ENCODE results near the gene KLF13.

KLF13 gene

DNA sequence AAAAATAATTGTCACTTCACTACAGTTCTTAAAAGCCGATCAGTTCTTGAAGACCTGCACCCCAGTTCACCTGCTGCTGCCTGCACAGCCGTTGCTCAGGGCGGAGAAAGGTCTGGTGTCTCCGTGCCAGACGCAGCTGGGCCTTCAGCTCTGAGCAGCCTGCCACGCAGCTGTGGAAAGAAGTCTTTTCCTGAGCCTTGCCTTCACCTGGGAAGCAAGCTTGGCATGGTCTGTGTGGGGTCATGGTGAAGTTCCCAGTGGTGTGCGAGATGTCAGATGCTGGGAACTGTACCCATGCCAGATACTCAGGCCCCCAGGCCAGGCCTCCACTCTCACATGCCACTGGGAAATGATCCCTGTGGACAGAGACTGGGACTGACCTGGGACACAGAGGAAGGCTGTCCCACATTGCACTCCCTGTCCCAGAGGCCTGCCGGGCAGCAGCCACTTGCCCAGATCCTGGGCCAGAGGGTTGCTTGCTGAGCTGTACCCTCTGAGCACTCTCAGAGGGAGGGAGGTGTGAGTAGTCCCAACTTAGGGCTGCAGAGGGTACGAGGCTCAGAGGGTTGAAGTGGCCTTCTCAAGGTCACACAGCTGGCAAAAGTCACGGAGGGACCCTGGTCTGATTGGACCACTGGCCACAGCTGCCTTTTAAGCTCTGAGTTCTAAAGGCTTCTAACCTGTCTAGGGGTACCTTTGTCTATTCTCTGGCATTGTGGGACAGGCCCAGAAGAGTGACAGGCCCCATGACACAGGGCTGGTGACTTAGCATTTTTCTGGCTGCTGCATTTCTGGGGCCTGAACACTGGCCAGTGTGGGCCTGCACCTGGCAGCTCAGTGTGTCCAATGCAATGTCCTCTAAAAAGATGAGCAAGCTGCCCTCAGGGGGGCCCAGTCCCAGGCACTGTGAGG is 55.4 kb downstream of the KLF13 start:
- DNase-seq (ENCODE audit: low spot score), result peak; percentile 36

DNA sequence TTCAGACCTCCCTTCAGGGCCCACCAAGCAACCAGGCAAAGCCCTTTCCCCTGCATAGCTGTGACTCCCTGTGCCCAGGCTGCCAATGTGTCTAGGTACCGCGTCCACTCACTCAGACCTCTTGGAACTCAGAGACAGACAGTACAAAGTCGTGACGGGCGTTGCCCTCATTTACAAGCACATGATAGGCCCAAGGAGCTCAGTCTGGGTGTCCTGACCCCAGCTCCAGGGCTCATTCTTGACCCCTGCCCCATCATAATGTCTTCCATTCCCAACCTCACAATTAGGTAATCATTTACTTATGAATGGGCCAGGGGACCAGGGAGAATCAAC is 56.0 kb downstream of the KLF13 start:
- no peak for DNase-seq (ENCODE audit: low spot score)

DNA sequence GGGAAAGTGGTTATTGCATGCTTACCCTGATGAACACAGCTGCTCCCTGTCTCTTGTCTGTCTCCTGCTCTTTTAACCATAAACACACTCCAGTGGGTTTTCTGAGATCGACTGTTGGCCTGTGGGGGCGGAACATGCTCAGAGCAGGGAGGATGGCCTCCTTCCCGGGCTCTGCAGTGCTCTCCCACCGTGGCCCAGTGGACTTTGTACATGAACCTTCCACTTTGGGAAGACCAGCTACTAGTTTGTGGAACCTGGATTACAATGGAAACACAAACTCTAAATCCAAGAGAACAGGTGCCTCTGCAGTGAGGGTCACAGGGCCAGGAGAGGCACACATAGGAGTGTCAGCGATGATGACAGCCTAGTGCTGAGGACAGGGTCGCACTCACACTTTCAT is 56.5 kb downstream of the KLF13 start:
- no peak for DNase-seq (ENCODE audit: low spot score)

DNA sequence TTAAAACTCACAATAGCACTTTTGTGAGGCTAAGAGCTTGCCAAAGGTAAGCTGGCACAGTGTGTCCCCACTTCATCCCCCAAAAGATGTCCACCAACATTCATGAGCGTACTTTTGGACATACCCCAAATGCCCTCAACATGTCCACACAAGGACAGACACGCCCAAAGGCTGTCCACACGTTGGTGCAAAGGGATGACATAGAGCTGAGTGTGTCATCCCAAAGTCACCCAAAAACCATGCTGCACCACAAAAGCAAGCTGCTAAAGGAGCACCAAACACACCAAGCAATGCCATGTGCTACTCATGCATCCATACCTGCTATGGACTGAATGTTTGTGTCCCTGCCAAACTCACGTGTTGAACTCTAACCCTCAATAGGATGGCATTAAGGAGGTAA is 57.9 kb downstream of the KLF13 start:
- DNase-seq (ENCODE audit: low spot score), result no peak

DNA sequence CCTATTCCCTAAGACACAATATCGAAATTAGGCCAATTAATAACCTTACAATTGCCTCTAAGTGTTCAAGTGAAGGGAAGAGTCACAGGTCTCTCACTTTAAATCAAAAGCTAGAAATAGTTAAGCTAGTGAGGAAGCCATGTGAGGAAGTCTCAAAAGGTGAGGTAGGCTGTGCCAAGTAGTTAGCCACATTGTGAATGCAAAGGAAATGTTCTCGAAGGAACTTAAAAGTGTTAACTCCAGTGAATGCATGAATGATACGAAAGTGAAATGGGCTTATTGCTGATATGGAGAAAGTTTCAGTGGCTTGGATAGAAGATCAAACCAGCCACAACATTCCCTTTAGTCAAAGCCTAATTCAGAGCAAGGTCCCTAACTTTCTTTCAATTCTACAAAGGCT is 59.1 kb downstream of the KLF13 start:
- DNase-seq (ENCODE audit: low spot score), result no peak

DNA sequence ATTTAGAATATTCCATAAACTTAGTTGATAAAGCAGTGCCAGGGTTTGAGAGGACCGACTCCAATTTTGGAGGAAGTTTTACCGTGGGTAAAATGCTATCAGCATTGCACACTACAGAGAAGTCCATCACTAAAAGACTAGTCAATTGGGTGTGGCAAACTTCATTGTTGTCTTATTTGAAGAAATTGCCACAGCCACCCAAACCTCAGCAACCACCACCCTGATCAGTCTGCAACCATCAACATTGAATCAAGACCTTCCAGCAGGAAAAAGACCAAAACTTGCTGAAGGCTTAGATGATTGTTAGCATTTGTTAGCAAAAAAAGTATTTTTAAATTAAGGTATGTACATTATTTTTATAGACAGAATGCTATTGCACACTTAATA is 60.5 kb downstream of the KLF13 start:
- DNase-seq (ENCODE audit: low spot score), result no peak

DNA sequence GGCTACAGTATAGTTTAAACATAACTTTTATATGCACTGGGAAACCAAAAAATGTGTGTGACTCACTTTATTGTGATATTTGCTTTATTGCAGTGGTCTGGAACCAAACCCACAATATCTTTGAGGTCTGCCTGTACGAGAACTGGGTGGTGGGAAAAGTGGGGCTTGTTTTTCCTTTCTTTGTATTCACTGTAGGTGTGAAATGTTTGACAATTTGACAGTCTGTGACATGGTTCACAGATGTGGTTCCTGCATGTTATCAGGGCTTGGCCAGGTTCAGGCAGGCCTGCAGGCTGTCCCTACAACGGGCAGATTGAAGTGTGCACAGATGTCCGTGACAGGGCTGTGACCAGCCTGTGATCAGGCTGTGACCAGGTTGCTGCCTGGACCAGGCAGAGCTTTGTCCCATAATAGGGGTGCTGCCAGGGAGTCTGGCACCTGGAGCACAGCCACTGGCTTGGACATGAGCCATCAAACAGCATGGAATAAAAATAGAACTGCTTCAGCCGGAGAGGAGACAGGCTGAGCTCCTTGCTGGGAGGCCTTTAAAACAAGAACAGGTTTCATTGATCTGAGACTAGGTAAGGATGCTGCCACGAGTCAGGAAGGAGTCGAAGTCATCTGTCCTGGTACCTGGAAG is 61.0 kb downstream of the KLF13 start:
- DNase-seq (ENCODE audit: low spot score), result no peak

DNA sequence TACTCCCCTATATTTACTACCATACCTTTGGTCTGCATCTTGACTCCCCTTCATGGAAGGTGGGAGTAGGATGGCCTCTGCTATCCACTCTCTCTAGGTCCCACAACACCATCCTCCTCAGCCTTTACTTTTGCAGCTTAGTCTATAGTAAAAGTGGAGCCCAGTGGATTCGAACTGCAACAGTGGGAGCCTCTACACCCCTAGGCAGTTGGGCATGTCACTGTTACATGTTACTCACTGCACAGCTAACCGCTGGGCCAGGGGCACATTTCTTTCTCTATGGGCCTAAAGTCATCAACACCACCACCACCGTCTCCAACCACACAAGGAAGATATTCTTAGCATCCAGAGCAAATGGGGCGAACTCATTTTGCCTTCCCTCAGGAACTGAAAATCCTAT is 62.9 kb downstream of the KLF13 start:
- DNase-seq (ENCODE audit: low spot score), result no peak

DNA sequence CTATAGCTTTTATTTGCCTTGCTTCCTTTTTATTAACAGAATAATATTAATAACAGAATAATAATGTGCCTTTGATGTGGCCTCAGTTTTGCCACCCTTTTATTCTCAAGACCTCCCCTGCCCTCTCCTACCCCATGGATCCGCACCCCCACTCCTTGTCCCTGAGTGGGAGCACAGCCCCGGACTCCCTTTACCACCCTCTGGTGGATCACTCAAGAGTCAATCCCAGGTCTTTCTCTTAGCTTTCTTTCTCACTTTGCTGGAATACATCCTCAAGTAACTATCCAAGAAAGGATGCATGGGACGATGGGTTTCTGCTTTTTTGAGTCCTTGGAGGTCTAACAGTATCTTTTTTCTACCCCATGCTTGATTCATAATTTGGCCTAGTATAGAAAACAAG is 63.4 kb downstream of the KLF13 start:
- DNase-seq (ENCODE audit: low spot score), result no peak

DNA sequence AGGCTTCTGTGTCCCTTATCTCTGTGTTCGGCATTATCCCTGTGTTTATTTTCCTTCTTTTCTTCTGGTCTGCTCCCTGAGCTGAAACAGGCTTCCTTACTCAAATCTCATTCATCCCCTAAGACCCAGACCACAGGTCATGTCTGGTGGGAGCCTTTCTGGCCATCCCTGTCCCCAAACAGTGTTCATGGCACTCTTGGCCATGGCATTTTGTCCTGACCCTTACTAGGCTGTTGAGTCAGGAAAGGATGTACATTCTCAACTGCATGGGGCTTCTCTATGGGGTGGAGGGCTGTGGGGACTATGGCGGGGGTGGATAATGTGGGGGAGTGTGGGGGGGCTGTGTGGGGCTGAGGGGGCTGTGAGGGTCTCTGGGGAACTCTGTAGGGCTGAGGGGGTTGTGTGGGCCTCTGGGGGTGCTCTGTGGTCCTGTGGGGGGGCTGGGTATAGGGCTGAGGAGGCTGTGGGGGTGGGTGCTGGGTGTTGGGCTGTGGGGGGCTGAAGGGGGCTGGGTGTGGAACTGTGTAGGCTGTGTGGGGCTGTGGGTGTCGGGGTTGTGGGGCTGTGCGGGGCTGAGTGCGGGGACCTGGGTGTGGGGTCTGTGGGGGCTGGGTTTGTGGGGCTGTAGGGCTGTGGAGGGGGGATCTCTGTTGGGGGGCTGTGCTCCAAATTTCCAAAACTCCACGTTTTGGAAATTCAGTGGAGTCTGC is 64.3 kb downstream of the KLF13 start:
- DNase-seq (ENCODE audit: low spot score), result no peak

DNA sequence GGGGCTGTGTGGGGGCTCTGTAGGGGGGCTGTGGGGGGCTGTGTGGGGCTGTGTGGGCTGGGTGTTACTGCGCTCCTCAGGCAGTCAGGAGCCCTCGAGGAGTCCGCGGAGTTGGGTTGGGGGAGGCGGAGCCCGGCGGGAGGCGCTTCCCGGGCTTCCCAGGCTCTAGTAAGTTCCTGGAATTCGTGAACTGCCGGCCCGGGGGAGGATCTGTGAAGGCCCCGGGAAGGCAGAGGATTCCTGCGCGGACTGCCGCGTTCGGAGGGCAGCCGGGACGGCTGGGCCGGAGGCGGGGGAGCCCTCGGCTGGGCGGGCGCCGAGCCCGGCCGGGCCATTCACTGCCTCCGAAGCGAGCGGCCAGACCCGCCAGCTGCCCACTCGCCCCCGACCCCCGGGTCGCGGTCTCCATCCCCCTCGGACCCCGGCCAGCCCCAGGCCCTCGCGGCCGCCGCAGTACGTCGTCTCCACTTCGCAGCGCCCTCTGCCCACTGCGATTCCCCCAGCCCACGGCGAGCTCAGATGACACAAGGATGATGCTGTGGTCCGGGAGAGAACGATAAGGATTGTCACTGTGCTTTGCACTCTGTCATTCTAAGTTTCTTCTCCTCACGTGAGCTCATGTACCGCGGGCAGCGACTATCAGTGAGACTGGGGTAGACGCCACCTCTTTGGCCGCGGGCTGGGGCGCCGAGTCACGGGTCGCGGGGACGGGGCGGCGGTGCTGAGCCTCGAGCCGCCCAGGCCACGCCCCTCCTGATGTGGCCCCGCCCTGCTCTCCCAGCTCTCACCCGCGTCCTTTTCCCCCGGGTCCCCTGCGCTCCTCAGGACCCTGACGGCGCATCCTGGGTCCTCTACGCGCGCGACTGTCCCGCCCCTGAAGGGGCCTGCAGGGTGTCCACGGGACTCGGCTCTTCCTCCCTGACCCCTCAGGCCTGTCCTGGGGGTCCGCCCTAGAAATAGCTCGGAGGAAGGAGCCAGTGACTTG is 65.3 kb downstream of the KLF13 start:
- peak; percentile 80 for DNase-seq (ENCODE audit: low spot score)

DNA sequence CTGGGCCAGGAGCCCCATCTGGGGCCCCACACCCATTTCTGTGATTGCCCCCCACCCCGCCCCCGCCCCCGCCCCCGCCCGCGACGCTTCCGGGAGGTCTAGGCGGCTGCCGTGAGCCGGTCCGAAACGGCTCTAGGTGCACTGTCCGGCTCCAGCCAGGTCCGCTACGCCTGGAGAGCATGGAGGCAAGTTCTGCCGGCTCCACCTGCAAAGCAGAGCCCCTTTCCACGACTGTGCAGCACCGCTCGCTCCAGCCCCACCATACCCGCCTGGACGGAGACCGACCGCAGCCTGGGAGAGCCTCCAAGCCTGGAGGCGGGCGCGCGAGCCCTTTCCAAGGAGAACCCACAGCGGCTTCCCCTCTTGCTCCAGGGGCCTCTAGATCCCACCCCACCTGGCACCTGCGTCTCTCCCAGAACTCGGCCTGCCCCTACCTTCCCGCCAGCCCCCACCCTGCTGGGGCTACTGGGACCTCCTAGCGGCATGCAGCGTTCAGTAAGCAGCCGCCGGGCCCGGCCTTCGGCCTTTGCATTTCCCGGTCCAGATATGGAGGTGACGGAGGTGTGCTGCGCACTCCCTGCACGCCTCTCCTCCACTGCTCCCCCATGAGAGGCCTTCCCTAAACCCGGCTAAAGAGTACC is 66.2 kb downstream of the KLF13 start:
- DNase-seq (ENCODE audit: low spot score), result no peak

DNA sequence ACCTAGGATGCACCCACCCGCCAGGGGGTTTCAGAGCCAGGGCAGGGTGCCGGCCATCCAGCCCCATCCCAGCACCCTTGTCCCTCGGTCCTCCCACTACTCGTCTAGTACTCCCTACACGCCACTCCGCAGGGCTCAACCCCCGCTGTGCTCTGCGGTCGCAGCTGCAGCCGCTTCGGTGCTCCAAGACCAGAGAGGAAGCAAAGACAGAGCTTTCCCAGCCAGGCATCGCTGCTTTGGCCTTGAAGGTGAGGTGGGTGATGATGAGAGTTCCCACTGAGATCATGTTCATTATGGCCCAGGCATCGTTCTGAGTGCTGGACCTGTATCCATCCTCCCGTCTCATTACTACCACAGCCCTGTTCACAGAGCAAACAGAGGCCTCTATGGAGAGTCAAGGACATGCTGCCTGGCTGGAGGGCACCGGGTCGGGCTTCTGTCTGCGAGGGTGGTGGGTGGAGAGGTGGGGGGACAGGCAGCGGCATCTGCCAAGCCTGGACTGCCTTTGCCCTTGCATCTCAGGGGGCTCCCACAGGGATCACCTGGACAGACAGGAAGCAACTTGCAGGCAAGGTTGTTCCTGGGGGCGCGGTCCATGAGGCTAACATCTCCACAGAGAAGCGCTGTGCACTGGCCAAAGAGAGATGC is 66.9 kb downstream of the KLF13 start:
- DNase-seq (ENCODE audit: low spot score), result no peak

DNA sequence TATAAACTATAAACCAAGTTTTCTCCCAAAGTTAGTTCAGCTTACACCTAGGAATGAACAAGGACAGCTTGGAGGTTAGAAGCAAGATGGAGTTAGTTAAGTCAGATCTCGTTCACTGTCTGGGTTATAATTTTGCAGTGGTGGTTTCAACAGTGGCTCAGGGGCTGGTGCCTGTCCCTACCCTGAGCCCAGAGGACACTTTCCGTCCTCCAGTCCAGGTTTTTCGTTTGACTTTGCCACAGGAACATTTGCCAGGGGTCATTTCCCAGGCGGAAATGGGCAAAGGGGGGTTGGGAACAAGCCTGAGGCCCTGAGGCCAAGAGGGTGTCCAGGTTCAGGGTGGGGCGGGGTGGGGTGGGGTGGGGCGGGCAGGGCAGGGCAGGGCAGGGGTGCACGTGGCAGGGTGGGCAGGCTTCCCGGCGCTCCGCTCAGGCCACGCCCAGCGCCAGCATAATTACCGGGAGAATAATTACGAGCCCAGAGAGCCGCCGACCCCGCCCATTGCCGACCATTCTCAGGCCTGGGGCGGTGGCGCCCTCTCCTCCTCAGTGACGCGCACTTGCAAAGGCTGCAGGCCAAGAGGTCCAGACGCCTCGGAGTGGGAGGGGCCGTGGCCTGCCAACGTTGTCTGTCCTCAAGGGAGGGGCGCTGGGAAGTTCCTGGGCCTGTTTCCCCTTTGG is 70.4 kb downstream of the KLF13 start:
- peak; percentile 53 for DNase-seq (ENCODE audit: low spot score)

DNA sequence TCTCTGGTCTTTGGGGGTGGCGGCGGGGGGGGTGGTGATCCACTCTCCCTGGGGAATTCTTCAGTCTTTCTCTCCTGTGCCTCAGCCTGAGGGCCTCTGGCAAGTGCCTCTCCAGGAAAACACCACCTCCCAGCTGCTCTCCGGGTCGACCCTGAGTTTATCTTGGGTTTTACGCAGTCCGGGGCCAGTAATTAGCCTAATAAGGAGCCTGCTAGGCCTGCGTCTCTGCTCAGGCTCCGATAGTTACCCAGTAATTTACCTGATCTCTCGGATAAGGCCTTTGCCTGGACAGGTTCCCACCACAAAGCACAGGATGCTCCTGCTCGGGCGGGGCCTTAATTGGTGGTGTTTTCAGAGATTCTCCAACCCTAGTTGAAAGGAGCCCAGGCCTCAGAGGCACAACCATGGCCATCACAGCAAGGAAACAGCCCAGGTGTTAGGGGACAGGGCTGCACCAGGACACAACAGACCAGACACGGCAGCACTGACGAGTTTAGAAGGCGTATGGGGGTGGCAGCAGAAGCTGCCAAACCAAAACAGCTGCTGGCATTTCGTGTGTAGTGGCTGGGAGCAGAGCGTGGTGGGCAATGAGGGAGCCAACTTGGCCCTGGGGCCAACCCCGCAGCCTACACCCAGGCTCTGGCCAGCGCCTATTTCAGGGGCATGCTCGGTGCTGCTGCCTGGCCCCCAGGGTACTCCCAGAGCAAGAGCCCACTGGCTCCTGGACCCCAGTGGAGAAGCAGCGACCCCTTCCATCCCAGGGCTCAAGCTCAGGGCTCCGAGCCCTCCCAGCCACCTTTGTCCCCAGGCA is 71.4 kb downstream of the KLF13 start:
- no peak for DNase-seq (ENCODE audit: low spot score)

DNA sequence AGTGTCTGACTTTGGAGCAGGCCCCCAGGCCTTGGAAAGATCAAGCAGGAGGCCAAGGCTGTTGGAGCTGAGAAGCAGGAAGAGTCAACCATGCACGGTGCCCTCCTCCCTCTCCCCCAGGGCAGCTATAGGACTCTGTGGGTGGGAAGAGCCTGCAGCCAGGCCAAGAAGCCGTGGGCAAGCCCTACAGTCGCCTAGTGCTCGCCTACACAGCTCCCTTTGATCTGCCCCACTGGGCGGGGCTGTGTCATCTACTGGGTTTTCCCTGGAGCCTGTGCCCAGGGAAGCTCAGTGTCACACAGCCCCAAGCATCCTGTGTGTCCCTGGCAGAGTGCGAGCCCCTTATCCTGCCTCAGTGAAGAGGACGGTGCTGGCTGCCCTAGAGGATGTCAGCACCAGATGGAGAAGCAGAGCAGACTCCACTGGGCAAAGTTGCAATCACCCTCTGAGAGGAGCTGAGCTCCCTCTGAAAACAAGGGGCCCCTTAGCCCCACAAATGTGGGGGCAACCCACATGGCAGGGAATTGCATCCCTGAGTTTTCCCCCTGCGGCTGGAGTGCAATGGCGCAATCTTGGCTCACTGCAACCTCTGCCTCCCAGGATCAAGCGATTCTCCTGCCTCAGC is 72.2 kb downstream of the KLF13 start:
- DNase-seq (ENCODE audit: low spot score), result no peak

DNA sequence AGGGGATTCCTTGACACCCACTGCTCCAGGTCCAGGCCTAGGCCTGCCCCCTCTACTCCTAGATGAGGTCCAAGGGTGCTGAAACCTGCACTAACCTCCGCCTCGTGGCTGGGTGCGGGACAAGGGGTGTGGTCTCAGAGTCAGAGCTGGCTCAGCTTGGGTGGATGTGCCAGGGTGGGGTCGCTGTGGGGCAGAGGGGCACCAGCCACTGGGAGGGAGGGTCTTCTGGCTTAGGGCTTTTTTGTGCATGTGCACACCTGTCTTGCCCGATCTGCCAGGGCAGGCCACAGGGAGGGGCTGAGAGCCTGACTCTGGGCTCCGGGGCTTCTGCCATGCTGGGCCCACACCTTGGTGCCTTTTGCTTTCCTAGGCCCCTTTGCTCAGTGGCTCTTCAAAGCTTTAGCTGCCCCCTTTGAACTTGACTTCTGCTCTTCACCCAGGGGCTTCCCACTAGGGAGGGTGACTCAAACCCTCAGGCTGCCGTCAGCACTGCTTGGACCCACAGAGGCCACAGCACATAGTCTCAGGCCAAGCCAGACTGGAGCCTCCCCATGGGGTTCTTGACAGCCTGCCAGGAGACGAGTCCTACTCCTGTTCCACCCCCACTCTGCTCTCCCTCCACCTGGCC is 73.0 kb downstream of the KLF13 start:
- DNase-seq (ENCODE audit: low spot score), result no peak

DNA sequence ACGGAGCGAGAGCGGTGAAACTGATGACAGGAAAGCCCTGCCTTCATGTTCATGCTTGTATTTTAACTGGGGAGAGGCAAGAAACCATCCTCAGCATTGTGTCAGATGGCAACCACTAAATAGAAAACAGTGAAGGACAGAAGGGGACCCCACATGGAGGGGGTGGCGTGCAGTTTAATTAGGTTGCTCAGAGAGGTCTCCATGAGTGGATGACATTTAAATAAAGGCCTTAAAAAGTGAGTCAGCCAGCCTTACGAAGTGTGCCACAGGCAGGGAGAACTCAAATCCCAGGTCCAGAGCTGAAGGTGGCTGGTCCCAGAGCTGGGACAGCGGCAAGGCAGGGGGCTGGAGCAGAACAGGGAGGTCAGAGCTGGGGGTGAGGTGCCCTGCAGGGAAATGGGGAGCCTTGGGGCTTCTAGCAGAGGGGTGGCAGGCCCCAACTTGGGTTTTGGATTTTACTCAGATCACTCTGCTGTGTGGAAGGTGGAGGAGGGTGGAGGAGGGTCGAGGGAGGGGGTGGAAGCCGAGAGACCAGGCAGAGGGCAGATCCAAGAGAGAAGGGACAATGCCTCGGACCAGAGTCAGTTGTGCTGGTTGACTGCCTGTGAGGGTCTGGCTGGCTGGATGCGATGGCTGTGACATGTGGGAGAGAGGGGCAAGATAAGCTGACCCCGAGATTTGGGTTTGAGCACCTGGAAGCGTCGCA is 73.7 kb downstream of the KLF13 start:
- DNase-seq (ENCODE audit: low spot score), result no peak

Data from hematopoietic multipotent progenitor cell treated with erythropoietin and hydrocortisone succinate and interleukin-3 and kit ligand, for 15 days (in vitro differentiated cells).